HepG2 (cell line): ENCODE results near the gene SLC19A1. TPM values are rescaled to one million over a fixed set of nuclear protein-coding genes. Genes with fewer than 3 reads are reported as not detected.

Experiments
- ELF3 ChIP-seq: IDR thresholded peaks from 2 replicates; pipeline ENCODE4 v1.6.1; 2016; ENCODE audit warnings: missing genetic modification reagents, missing compliant biosample characterization
- FOXO1 ChIP-seq: sonication (generic); formaldehyde crosslinking; IDR thresholded peaks from 2 replicates; pipeline ENCODE4 v1.4.0; 2020; ENCODE audit warnings: missing genetic modification reagents
- GATA4 ChIP-seq: sonication (generic); IDR thresholded peaks from 2 replicates; pipeline ENCODE4 v1.6.1; 2016; ENCODE audit warnings: antibody characterized with exemption, low read depth, borderline replicate concordance
- GATAD1 ChIP-seq: IDR thresholded peaks from 2 replicates; pipeline ENCODE4 v1.6.1; 2016; ENCODE audit warnings: missing genetic modification reagents, missing compliant biosample characterization
- HDAC1 ChIP-seq: sonication (generic); formaldehyde crosslinking; IDR thresholded peaks from 2 replicates; pipeline ENCODE4 v1.5.1; 2020; ENCODE audit warnings: mild to moderate bottlenecking, missing genetic modification reagents
- IKZF4 ChIP-seq: sonication (generic); formaldehyde crosslinking; IDR thresholded peaks from 2 replicates; pipeline ENCODE4 v1.5.1; 2020; ENCODE audit warnings: borderline replicate concordance, mild to moderate bottlenecking, low read depth, missing genetic modification reagents; ENCODE audit errors: not compliant biosample characterization
- NFE2L1 ChIP-seq: sonication (generic); formaldehyde crosslinking; IDR thresholded peaks from 2 replicates; pipeline ENCODE4 v1.4.0; 2020; ENCODE audit warnings: missing genetic modification reagents, mild to moderate bottlenecking, borderline replicate concordance
- NR2C2 ChIP-seq: sonication (generic); formaldehyde crosslinking; IDR thresholded peaks from 2 replicates; pipeline ENCODE4 v1.4.0; 2020; ENCODE audit warnings: missing genetic modification reagents, mild to moderate bottlenecking, moderate library complexity, borderline replicate concordance
- POLR2G ChIP-seq: fragments of 200-400 bp; formaldehyde crosslinking; IDR thresholded peaks from 2 replicates; pipeline ENCODE4 v1.6.1; 2018; ENCODE audit warnings: mild to moderate bottlenecking, low read depth, low read length, moderate library complexity
- TARDBP ChIP-seq: sonication (generic); formaldehyde crosslinking; IDR thresholded peaks from 2 replicates; pipeline ENCODE4 v1.8.0; 2022; ENCODE audit warnings: mild to moderate bottlenecking, missing genetic modification reagents
- TCF12 ChIP-seq, 2 experiments: fragments of 450-650 bp in 1 of 2; sonication (generic) in 1 of 2; formaldehyde crosslinking in 1 of 2; IDR thresholded peaks; 2 replicates each; pipeline versions ENCODE4 v1.6.1 to v1.8.0; 2017 to 2022; ENCODE audit warnings: antibody characterized with exemption in 1 of 2, mild to moderate bottlenecking in 1 of 2, missing genetic modification reagents in 1 of 2, moderate library complexity in 1 of 2
- TEAD3 ChIP-seq: optimal IDR thresholded peaks from 2 replicates; pipeline ENCODE3; 2016; ENCODE audit warnings: borderline replicate concordance
- ZFP37 ChIP-seq: sonication (generic); formaldehyde crosslinking; IDR thresholded peaks from 2 replicates; pipeline ENCODE4 v1.4.0; 2020; ENCODE audit warnings: missing genetic modification reagents, borderline replicate concordance
- ZNF205 ChIP-seq: IDR thresholded peaks from 2 replicates; pipeline ENCODE4 v1.6.1; 2018; ENCODE audit warnings: missing biosample characterization, missing genetic modification reagents
- ZNF280D ChIP-seq: sonication (generic); formaldehyde crosslinking; IDR thresholded peaks from 2 replicates; pipeline ENCODE4 v1.5.1; 2020; ENCODE audit warnings: mild to moderate bottlenecking, missing genetic modification reagents
- ZNF333 ChIP-seq: sonication (generic); formaldehyde crosslinking; IDR thresholded peaks from 2 replicates; pipeline ENCODE4 v1.4.0; 2020; ENCODE audit warnings: mild to moderate bottlenecking, missing genetic modification reagents, borderline replicate concordance
- ZNF569 ChIP-seq: sonication (generic); formaldehyde crosslinking; IDR thresholded peaks from 2 replicates; pipeline ENCODE4 v1.5.0; 2020; ENCODE audit warnings: mild to moderate bottlenecking, missing genetic modification reagents, moderate library complexity, borderline replicate concordance
- ZNF639 ChIP-seq: conservative IDR thresholded peaks from 2 replicates; pipeline ENCODE4 v1.6.1; 2018; ENCODE audit warnings: missing genetic modification reagents
- ZNF678 ChIP-seq: sonication (generic); formaldehyde crosslinking; IDR thresholded peaks from 2 replicates; pipeline ENCODE4 v1.4.0; 2020; ENCODE audit warnings: mild to moderate bottlenecking, missing genetic modification reagents
- polyA plus RNA-seq, 8 experiments: library from polyadenylated mRNA; depleted of rRNA in 3 of 8; stranded (reverse) in 7 of 8; unstranded in 1 of 8; fragments of >200 nt; fragmentation: Illumina TruSeq in 4 of 8; extraction: Trizol in 4 of 8; gene quantifications; 2 replicates each; pipeline versions ENCODE4 v1.2.1 to v1.2.3, GENCODE V29; 2011 to 2016; ENCODE audit warnings: low read depth in 4 of 8, missing spikeins in 1 of 8, mixed read lengths in 1 of 8; ENCODE audit not compliant: insufficient read depth in 1 of 8
- total RNA-seq, 5 experiments: library from RNA; depleted of rRNA; stranded (reverse); fragments of >200 nt; fragmentation: Illumina TruSeq; extraction: Trizol; gene quantifications; 2 replicates each; pipeline ENCODE4 v1.2.3, GENCODE V29; 2016; ENCODE audit warnings: low read depth in 1 of 5
- TF ChIP-seq, protein P1 (sequence below): sonication (generic); formaldehyde crosslinking; IDR thresholded peaks from 2 replicates; pipeline ENCODE4 v1.5.1; 2020; ENCODE audit warnings: missing genetic modification reagents, mild to moderate bottlenecking, borderline replicate concordance
- TF ChIP-seq, protein P2 (sequence below): sonication (generic); formaldehyde crosslinking; IDR thresholded peaks from 2 replicates; pipeline ENCODE4 v1.5.1; 2020; ENCODE audit warnings: missing genetic modification reagents, mild to moderate bottlenecking, borderline replicate concordance

The SLC19A1 gene
- total and polyA plus RNA-seq, 2 of the 13 experiments (the other 11 are each of a cell fraction or from before 2014, with no cell fraction given): 21.8 to 23.0 TPM

- TF ChIP-seq ZNF280D (no peak), GATA4 (no peak), ZNF639 (CRISPR knock-in tag) (peak; percentile 50; the same call in 1 of the 2 replicates), IKZF4 (CRISPR knock-in tag) (peak; percentile 89), GATAD1 (CRISPR knock-in tag) (peak; percentile 59; the same call in 1 of the 2 replicates), POLR2G (peak; percentile 69), ZNF205 (no peak; the same call in 1 of the 2 replicates), TCF12 (IDR thresholded peaks at IDR 0.05) (no peak), TCF12 (CRISPR knock-in tag; IDR thresholded peaks at IDR 0.05) (no peak), ZNF333 (CRISPR knock-in tag) (no peak), TEAD3 (CRISPR knock-in tag) (no peak), ZFP37 (CRISPR knock-in tag) (peak; percentile 85), ELF3 (CRISPR knock-in tag) (peak; percentile 75), ZNF569 (CRISPR knock-in tag) (no peak), ZNF678 (CRISPR knock-in tag) (peak; percentile 27; the same call in 1 of the 2 replicates), TARDBP (CRISPR knock-in tag) (peak; percentile 53; the same call in 1 of the 2 replicates), HDAC1 (peak; percentile 67), NFE2L1 (CRISPR knock-in tag) (peak; percentile 69; the same call in 1 of the 2 replicates), NR2C2 (CRISPR knock-in tag) (peak; percentile 96), FOXO1 (CRISPR knock-in tag) (peak; percentile 33)
- TF ChIP-seq, protein P1, sequence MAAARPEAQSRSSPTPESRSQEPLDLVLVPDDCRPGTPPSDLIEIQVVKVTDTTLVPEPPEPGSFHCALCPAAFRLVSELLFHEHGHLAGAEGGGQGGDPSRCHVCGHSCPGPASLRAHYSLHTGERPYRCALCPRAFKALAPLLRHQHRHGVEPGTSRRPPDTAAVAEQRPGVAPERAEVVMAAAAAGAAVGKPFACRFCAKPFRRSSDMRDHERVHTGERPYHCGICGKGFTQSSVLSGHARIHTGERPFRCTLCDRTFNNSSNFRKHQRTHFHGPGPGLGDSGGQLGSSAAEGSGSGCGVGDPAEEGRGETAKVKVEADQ (CRISPR knock-in tag): 0 out of 2 replicates have a peak, but pooled peaks have one; percentile 44
- TF ChIP-seq, protein P2, sequence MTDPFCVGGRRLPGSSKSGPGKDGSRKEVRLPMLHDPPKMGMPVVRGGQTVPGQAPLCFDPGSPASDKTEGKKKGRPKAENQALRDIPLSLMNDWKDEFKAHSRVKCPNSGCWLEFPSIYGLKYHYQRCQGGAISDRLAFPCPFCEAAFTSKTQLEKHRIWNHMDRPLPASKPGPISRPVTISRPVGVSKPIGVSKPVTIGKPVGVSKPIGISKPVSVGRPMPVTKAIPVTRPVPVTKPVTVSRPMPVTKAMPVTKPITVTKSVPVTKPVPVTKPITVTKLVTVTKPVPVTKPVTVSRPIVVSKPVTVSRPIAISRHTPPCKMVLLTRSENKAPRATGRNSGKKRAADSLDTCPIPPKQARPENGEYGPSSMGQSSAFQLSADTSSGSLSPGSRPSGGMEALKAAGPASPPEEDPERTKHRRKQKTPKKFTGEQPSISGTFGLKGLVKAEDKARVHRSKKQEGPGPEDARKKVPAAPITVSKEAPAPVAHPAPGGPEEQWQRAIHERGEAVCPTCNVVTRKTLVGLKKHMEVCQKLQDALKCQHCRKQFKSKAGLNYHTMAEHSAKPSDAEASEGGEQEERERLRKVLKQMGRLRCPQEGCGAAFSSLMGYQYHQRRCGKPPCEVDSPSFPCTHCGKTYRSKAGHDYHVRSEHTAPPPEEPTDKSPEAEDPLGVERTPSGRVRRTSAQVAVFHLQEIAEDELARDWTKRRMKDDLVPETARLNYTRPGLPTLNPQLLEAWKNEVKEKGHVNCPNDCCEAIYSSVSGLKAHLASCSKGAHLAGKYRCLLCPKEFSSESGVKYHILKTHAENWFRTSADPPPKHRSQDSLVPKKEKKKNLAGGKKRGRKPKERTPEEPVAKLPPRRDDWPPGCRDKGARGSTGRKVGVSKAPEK: no peak
Observed at GRCh38 chr21:45555557-45556301, 13.5 kb upstream of the SLC19A1 start (continued).
